IMR-90 (cell line): ENCODE results near the gene PHF19. TPM values are rescaled to one million over a fixed set of nuclear protein-coding genes. Genes with fewer than 3 reads are reported as not detected.

Experiments used
- ATAC-seq: fragments of 200-7000 bp; cut with Tn5 transposase; 2 replicates; pipeline ENCODE4 v1.9.1; 2020; ENCODE audit warnings: low read depth, mild to moderate bottlenecking, moderate library complexity
- BruUV-seq: library from RNA; stranded (reverse); fragments of 400-500 nt; replicated peaks from 2 replicates; lab custom pipeline; 2021; lab: Mats Ljungman, UMichigan
- CTCF ChIA-PET: fragments of 300-600 bp; formaldehyde crosslinking; extraction: SDS; loops from one replicate; lab custom pipeline; 2021; ENCODE audit warnings: antibody characterized with exemption; lab: Yijun Ruan, JAX
- POLR2A ChIA-PET: fragments of 300-600 bp; sonication (Branson Sonifier 250); formaldehyde crosslinking; loops from one replicate; lab custom pipeline; 2022; ENCODE audit warnings: antibody characterized with exemption; ENCODE audit not compliant: unreplicated experiment; lab: Charles Lee
- DNase-seq: peaks from one replicate; pipeline ENCODE4 v3.0.0; 2013
- H2AFZ ChIP-seq: replicated peaks from 2 replicates; pipeline ENCODE3; 2013; ENCODE audit warnings: low read length, mild to moderate bottlenecking; ENCODE audit not compliant: poor library complexity
- H2AK5ac ChIP-seq: 2 replicates; pipeline ENCODE4 v1.6.1; 2013; ENCODE audit warnings: low read depth, low read length, inconsistent platforms
- H2AK9ac ChIP-seq: replicated peaks from 2 replicates; pipeline ENCODE3; 2013; ENCODE audit warnings: mild to moderate bottlenecking, low read depth, low read length, moderate library complexity; ENCODE audit not compliant: poor library complexity
- H2BK120ac ChIP-seq: 2 replicates; pipeline ENCODE4 v1.6.1; 2013; ENCODE audit warnings: low read depth, low read length, inconsistent platforms
- H2BK15ac ChIP-seq: 3 replicates; pipeline ENCODE4 v1.6.1; 2013; ENCODE audit warnings: low read depth, low read length, inconsistent platforms
- H2BK20ac ChIP-seq: 2 replicates; pipeline ENCODE4 v1.6.1; 2013; ENCODE audit warnings: low read depth, mild to moderate bottlenecking, inconsistent platforms, low read length, moderate library complexity
- H2BK5ac ChIP-seq: 2 replicates; pipeline ENCODE4 v1.6.1; 2013; ENCODE audit warnings: mild to moderate bottlenecking, low read depth, low read length, inconsistent platforms; ENCODE audit not compliant: poor library complexity, severe bottlenecking
- H3K14ac ChIP-seq: replicated peaks from 2 replicates; pipeline ENCODE4 v1.6.1; 2013; ENCODE audit warnings: low read depth, low read length, inconsistent platforms
- H3K18ac ChIP-seq: 2 replicates; pipeline ENCODE4 v1.6.1; 2013; ENCODE audit warnings: low read depth, low read length, control low read depth
- H3K23ac ChIP-seq: 2 replicates; pipeline ENCODE4 v1.6.1; 2013; ENCODE audit warnings: low read depth, low read length, inconsistent platforms
- H3K27ac ChIP-seq: 2 replicates; pipeline ENCODE4 v1.5.1; 2013; ENCODE audit warnings: mild to moderate bottlenecking, control low read depth, low read length; ENCODE audit not compliant: insufficient read depth
- H3K27me3 ChIP-seq: 2 replicates; pipeline ENCODE4 v1.6.1; 2013; ENCODE audit warnings: low read length; ENCODE audit not compliant: control insufficient read depth, insufficient read depth
- H3K36me3 ChIP-seq: 2 replicates; pipeline ENCODE4 v1.6.1; 2013; ENCODE audit warnings: low read length, mixed read lengths; ENCODE audit not compliant: control insufficient read depth, insufficient read depth
- H3K4ac ChIP-seq: 2 replicates; pipeline ENCODE4 v1.6.1; 2013; ENCODE audit warnings: low read depth, low read length, inconsistent platforms
- H3K4me1 ChIP-seq: 2 replicates; pipeline ENCODE4 v1.6.1; 2013; ENCODE audit warnings: low read length, mixed read lengths; ENCODE audit not compliant: control insufficient read depth, insufficient read depth
- H3K4me2 ChIP-seq: 2 replicates; pipeline ENCODE4 v1.6.1; 2013; ENCODE audit warnings: low read depth, mild to moderate bottlenecking, control low read depth, low read length, moderate library complexity
- H3K4me3 ChIP-seq: 2 replicates; pipeline ENCODE4 v1.5.1; 2013; ENCODE audit warnings: low read depth, mild to moderate bottlenecking, control low read depth, low read length, moderate library complexity; ENCODE audit not compliant: insufficient read depth
- H3K56ac ChIP-seq: 2 replicates; pipeline ENCODE4 v1.6.1; 2013; ENCODE audit warnings: low read length, inconsistent platforms; ENCODE audit not compliant: insufficient read depth; ENCODE audit errors: extremely low read depth
- H3K79me1 ChIP-seq, 2 experiments: 2 replicates each; pipeline ENCODE4 v1.6.1; 2013; ENCODE audit warnings: low read length in 2 of 2, inconsistent platforms in 1 of 2, low read depth in 1 of 2
- H3K9ac ChIP-seq: 2 replicates; pipeline ENCODE4 v1.6.1; 2013; ENCODE audit warnings: low read depth, low read length, control low read depth
- H3K9me1 ChIP-seq: 2 replicates; pipeline ENCODE4 v1.6.1; 2013; ENCODE audit warnings: low read length, inconsistent platforms; ENCODE audit not compliant: insufficient read depth
- H3K9me3 ChIP-seq: 2 replicates; pipeline ENCODE4 v1.6.1; 2013; ENCODE audit warnings: low read length; ENCODE audit not compliant: control insufficient read depth, insufficient read depth
- H4K20me1 ChIP-seq: 2 replicates; pipeline ENCODE4 v1.6.1; 2013; ENCODE audit warnings: low read length, inconsistent platforms; ENCODE audit not compliant: insufficient read depth
- H4K5ac ChIP-seq: 2 replicates; pipeline ENCODE4 v1.6.1; 2013; ENCODE audit warnings: mild to moderate bottlenecking, low read depth, low read length, control low read depth
- H4K8ac ChIP-seq, 2 experiments: 2 replicates each; pipeline ENCODE4 v1.6.1; 2013; ENCODE audit warnings: low read depth in 2 of 2, low read length in 2 of 2, control low read depth in 1 of 2, inconsistent platforms in 1 of 2
- H4K91ac ChIP-seq: 2 replicates; pipeline ENCODE4 v1.6.1; 2013; ENCODE audit warnings: low read depth, low read length, inconsistent platforms; ENCODE audit not compliant: insufficient read depth
- BHLHE40 ChIP-seq: fragments of 150-350 bp; IDR thresholded peaks from 2 replicates; pipeline ENCODE4 v1.6.1; 2016; ENCODE audit warnings: mild to moderate bottlenecking, low read depth, low read length
- CEBPB ChIP-seq: IDR thresholded peaks from 2 replicates; pipeline ENCODE4 v1.6.1; 2012; ENCODE audit warnings: low read depth, low read length, improper control_type of control experiment
- CHD1 ChIP-seq: IDR thresholded peaks from 2 replicates; pipeline ENCODE4 v1.6.1; 2012; ENCODE audit warnings: low read depth, low read length, improper control_type of control experiment
- CTCF ChIP-seq: conservative IDR thresholded peaks from 2 replicates; pipeline ENCODE4 v1.5.1; 2012; ENCODE audit warnings: mild to moderate bottlenecking, low read depth, low read length, improper control_type of control experiment
- ELK1 ChIP-seq: fragments of 150-350 bp; IDR thresholded peaks from 2 replicates; pipeline ENCODE4 v1.6.1; 2016; ENCODE audit warnings: low read depth, mild to moderate bottlenecking, low read length, moderate library complexity, borderline replicate concordance
- FOS ChIP-seq: fragments of 150-350 bp; IDR thresholded peaks from 2 replicates; pipeline ENCODE4 v1.6.1; 2016; ENCODE audit warnings: low read depth, low read length
- MAFK ChIP-seq: IDR thresholded peaks from 2 replicates; pipeline ENCODE4 v1.6.1; 2012; ENCODE audit warnings: low read depth, low read length, improper control_type of control experiment
- MAZ ChIP-seq: IDR thresholded peaks from 2 replicates; pipeline ENCODE4 v1.6.1; 2012; ENCODE audit warnings: low read depth, mild to moderate bottlenecking, low read length, improper control_type of control experiment, moderate library complexity, borderline replicate concordance
- MXI1 ChIP-seq: IDR thresholded peaks from 2 replicates; pipeline ENCODE4 v1.6.1; 2012; ENCODE audit warnings: low read depth, mild to moderate bottlenecking, low read length, moderate library complexity, borderline replicate concordance
- NFE2L2 ChIP-seq: fragments of 150-350 bp; IDR thresholded peaks from 2 replicates; pipeline ENCODE4 v1.6.1; 2016; ENCODE audit warnings: low read depth, mild to moderate bottlenecking, low read length
- POLR2A ChIP-seq: IDR thresholded peaks from 2 replicates; pipeline ENCODE4 v1.6.1; 2012; ENCODE audit warnings: mild to moderate bottlenecking, low read depth, low read length
- RAD21 ChIP-seq: IDR thresholded peaks from 2 replicates; pipeline ENCODE4 v1.6.1; 2012; ENCODE audit warnings: low read length, improper control_type of control experiment
- RCOR1 ChIP-seq: IDR thresholded peaks from 2 replicates; pipeline ENCODE4 v1.6.1; 2012; ENCODE audit warnings: mild to moderate bottlenecking, low read length, improper control_type of control experiment; ENCODE audit not compliant: insufficient replicate concordance
- RFX5 ChIP-seq: IDR thresholded peaks from 2 replicates; pipeline ENCODE4 v1.8.0; 2012; ENCODE audit warnings: low read depth, mild to moderate bottlenecking, low read length, moderate library complexity
- SMC3 ChIP-seq: fragments of 150-350 bp; IDR thresholded peaks from 2 replicates; pipeline ENCODE4 v1.6.1; 2016; ENCODE audit warnings: low read depth, mild to moderate bottlenecking, antibody characterized with exemption, low read length, moderate library complexity
- USF2 ChIP-seq: fragments of 150-350 bp; IDR thresholded peaks from 2 replicates; pipeline ENCODE4 v1.6.1; 2017; ENCODE audit warnings: mild to moderate bottlenecking, antibody characterized with exemption, low read length, low read depth
- WGBS, 2 experiments: methylation state at CpG; one replicate each; pipeline versions ENCODE4 v1.1.5 to v1.1.7; 2013; ENCODE audit warnings: missing lambda C conversion rate in 2 of 2; ENCODE audit not compliant: insufficient read length in 1 of 2; ENCODE audit errors: extremely low coverage in 2 of 2; 5-methylcytosine and 5-hydroxymethylcytosine counted together
- dilution Hi-C: fragments of 300-500 bp; cut with HindIII; formaldehyde crosslinking; loops from one replicate; pipeline ENCODE4 v1.14.3; 2018; ENCODE audit warnings: low sequenced_read_pairs; ENCODE audit not compliant: unreplicated experiment
- in situ Hi-C: fragments of 300-500 bp; cut with MboI; formaldehyde crosslinking; loops from 3 replicates; pipeline ENCODE4 v1.14.3; 2019; ENCODE audit warnings: low sequenced_read_pairs, inconsistent platforms, mixed read lengths
- intact Hi-C: fragments of 100-400 bp; cut with micrococcal nuclease; formaldehyde crosslinking; loops from 2 replicates; pipeline ENCODE4 v1.10.0; 2022
- polyA plus RNA-seq, 3 experiments: library from polyadenylated mRNA; depleted of rRNA; stranded (reverse); fragments of >200 nt; gene quantifications; 2 replicates each; pipeline ENCODE4 v1.2.3, GENCODE V29; 2012; ENCODE audit warnings: low replicate concordance in 1 of 3
- total RNA-seq: library from RNA; depleted of rRNA; stranded (reverse); fragments of >200 nt; gene quantifications from 2 replicates; pipeline ENCODE4 v1.2.3, GENCODE V29; 2012

PHF19 gene
- total and polyA plus RNA-seq, 2 of the 4 experiments (the other 2 are of a cell fraction) = 37.6 to 55.6 TPM

GRCh38 chr9:120865176-120865575 is 11.8 kb downstream of the PHF19 start:
- ATAC-seq (no peak), DNase-seq (no peak)
- Histone ChIP-seq H3K4me3 (no peak overlapping the region), H3K56ac (no peak overlapping the region), H2BK5ac (no peak overlapping the region), H4K91ac (no peak overlapping the region), H2BK120ac (no peak overlapping the region), H2AFZ (peak overlapping the region; percentile 21), H2BK15ac (no peak overlapping the region), H4K8ac (no peak overlapping the region), H3K23ac (no peak overlapping the region), H3K4ac (no peak overlapping the region), H2AK9ac (no peak overlapping the region), H3K9me1 (peaks cover 18% of the 10 kb centered on the region), H3K9me3 (no peaks in the 10 kb centered on the region), H3K4me2 (no peak overlapping the region), H3K79me1 (peaks cover 7 to 33% of the 10 kb centered on the region in 2 experiments), H4K20me1 (no peaks in the 10 kb centered on the region), H3K9ac (no peak overlapping the region), H2AK5ac (no peak overlapping the region), H3K36me3 (peaks cover 37% of the 10 kb centered on the region), H3K14ac (no peak overlapping the region), H3K27me3 (no peaks in the 10 kb centered on the region), H3K4me1 (peaks cover 8% of the 10 kb centered on the region), H4K5ac (no peak overlapping the region), H2BK20ac (no peak overlapping the region), H3K27ac (no peak overlapping the region), H3K18ac (no peak overlapping the region)
- in situ Hi-C loops = no loop called here
- no TSS peak for BruUV-seq
- ChIA-PET CTCF (no interaction called here), POLR2A (no interaction called here)
- intact Hi-C loops = no loop called here
- dilution Hi-C loops = no loop called here
- TF ChIP-seq RAD21 (no peak), RCOR1 (no peak), MAZ (no peak), BHLHE40 (no peak), RFX5 (no peak), POLR2A (no peak), NFE2L2 (no peak), MAFK (no peak), CHD1 (no peak), ELK1 (no peak), USF2 (no peak), CEBPB (no peak), SMC3 (no peak), CTCF (no peak), FOS (no peak), MXI1 (no peak)
- 68% methylated on average over 5 of the region's 5 CpGs; no CpG with 5 or more reads in 1 of the 2 experiments for WGBS, 2 experiments
